NCI-H1436 treated with DMSO at 0.1 percent for 48 hours (cell line): ENCODE data around the gene PRPF40A.

Source experiments
- DNase-seq: peaks from one replicate; lab custom pipeline; 2025; lab: John Stamatoyannopoulos, UW

The PRPF40A gene

DNA sequence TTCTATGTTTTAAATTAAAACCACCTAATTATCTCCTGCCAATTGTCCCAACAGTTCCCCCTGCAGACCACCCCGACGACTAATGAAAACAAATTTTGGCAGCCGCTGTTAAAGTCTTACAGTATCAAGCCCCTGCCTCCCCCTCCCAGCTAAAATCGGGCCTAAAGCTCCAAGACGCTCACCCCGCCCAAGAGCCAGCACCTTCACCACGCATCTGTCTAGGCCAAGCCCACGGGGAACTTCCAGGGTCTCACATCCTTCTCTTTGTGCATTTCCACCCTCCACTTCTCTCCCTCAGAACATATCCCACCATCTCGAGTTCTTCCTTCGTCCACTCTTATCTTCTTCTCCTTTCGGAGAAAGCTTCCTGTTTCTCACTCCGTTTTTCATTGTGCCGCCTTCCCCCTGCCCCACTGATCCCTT lies 445 bp downstream of the PRPF40A start:
- DNase-seq, result no peak

DNA sequence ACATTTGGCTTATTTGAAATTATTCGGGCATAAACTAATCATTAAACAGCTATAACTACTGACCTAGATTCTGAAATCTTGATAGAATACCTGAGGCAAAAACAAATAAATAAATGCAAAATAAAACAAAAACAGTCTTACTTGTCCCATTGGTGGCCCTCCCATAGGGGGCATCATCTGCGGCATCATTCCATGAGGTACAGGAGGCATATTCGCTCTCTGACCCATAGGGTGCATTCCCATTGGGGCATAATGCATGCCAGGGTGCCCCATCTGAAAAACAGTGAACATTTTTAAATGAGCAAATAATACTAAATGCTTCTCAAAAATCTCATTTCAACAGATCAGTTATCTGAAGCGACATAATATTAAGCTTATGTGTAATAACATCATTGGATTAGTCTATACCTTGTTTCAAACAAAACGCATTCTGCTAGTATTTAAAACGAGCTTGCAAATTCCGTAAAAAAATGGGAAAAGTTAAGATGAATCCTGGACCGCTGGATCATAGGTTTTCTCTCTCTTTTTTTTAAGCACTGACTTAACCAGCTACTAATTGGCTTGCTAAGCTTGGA lies 1.3 kb downstream of the PRPF40A start:
- DNase-seq, result no peak

DNA sequence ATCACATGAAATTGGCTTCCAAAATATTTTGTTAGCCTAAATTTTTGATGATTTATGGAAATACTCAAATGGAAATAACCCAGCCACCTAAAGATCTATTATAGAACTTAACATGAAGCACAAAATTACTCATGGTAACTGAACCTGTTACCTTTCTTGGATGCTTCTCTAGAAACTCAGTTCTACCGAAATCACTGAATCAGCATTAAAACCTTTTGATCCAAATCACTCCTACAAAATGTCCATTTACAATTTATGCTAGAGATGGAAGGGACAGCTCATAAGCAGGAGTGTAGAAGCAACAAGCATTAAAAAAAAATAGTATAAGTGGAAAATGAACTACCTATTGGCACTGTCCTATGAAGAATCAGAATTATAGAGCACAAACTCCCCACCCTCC lies 2.1 kb downstream of the PRPF40A start:
- no peak for DNase-seq

DNA sequence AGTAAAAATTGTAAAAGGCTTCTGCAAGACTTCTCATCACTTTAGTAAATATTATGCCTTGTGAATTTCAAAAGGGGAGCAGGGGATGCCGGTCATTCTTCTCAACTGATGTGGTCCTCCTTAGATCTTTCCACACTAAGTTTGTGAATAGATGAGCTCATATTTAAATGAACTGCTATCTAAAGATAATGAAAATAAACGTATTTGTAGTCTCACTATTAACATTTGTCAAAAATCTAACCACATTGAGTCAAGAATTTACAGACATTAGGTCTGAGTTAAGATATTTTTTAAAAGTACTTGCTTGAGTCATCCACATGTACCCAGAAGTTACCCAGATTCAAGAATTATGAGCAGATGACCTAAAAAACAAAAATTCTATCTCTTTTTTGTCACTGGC lies 6.5 kb downstream of the PRPF40A start:
- DNase-seq, result no peak

DNA sequence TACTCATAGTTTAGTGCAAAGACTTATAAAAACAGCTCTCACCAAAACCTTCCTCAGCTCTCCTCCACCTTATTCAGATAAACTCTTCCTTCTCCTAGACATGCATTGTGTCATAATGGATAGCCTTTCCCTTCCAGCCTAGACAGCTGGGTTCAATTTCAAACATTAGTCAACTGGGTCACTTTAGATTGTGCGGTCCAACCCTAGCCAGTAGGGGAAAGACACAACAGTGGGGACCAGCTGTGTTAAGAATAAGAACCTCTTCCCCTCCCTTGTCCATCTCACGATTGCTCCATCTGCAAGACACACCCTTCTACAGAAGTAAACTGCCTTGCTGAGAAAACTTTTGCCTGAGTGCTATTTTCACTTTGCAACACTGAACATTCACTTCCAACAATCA lies 8.5 kb downstream of the PRPF40A start:
- DNase-seq, result no peak

DNA sequence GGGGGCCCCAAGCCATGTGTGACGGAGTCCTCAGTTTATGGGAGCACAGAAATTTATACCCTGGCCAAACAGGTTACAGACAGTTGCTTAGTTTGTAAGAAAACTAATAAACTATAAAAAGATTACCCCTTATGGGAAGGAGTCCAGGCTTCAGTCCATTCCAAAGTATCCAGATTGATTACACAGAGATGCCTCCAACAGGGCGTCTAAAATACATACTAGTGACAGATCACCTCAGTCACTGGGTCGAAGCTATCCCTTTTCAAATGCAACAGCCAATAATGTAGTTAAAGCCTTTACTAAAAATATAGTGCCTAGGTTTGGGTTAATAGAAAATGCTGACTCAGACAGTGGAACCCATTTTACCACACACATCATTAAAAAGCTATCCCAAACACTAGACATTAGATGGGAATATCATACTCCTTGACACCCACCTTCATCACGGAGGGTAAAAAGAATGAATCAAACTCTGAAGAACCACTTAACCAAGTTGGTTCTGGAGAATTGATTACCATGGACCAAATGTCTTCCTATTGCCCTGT lies 10.7 kb downstream of the PRPF40A start:
- no peak for DNase-seq

DNA sequence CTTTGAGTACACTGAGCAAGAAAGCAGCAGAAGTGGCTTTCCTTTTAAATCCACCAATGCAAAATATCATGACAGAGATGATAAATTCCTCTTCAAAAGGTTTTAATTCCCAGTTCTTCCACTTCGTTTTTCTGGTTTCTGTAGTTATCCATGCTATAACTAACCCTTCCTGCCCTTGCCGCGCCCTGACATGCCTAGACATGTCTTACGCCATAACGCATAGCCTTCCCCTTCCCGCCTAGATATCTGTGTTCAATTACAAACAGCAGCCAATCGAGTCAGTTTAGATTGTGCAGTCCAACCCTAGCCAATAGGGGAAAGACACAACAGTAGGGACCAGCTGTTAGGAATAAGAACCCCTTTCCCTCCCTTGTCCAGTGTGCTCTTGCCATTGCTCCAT lies 16.1 kb downstream of the PRPF40A start:
- no peak for DNase-seq

DNA sequence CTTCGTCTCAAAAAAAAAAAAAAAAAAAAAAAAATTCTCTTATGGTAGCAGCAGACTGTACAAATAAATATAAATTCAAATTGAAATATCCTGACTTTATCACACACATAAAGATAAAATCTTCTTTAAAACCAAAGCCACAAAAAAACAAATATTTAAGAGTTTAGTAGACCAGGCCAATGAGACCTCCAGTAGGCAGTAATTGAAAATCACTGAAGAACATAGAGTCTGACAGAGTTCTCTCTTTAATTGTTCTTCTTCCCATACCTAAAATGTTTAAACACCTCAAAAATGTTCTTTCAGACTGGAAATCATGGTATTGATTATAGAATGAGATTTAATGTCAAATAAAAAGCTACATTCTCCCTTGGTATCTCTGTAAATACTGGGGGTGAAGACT lies 20.8 kb downstream of the PRPF40A start:
- no peak for DNase-seq

DNA sequence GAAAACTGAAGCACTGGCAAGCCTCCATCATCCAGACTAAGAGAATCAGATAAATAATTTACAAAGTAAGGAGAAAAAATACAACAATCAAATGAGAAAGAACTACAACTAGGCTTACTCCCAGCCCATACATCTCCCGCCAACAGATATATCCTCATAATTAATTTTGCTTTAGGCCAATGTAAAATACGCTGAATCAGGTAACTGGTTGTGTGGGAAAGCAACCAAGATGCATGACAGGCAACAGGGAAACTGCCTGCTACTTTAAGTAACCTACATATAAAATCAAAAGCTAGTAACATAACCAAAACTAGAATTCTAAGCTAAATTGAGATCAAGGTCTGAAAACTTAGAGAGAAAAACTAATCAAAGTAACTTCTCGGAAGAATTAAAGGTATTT lies 21.5 kb downstream of the PRPF40A start:
- DNase-seq, result no peak

DNA sequence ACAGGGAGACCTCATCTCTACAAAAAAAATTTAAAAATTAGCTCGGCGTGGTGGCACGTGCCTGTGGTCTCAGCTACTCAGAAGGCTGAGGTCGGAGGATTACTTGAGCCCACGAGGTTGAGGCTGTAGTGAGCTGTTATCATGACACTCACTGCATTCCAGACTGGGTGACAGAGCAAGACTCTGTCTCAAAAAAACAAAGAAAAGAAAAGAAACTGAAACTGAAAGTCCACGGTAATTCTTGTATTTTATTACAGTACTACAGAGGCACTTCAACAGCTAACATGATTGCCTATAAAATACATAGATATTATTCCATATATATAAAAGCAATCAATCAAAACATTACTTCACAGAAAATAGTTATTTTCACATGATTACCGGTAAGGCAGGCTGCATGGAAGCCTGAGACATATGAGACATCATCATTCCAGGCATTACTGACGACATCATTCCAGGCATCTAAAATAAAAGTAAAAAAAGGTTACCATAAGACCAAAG lies 23.1 kb downstream of the PRPF40A start:
- no peak for DNase-seq

DNA sequence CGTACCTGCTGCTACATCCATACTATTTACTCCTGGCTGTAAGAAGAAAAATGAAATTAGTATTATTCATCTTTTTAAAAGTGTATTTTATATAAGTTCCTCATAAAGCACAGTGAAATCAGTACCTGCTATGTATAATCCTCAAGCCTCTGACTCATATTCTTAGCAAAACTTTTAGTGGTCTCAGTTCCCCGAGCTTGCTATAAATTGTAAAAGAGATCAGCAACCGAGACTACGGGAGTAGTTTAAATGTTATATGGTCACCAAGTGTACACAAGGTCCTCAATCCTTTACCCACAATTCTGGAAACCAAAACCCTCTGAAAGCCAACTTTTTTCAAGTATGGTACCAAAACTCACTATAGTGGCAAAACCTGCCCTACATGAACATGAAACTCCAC lies 24.2 kb downstream of the PRPF40A start:
- DNase-seq, result no peak

DNA sequence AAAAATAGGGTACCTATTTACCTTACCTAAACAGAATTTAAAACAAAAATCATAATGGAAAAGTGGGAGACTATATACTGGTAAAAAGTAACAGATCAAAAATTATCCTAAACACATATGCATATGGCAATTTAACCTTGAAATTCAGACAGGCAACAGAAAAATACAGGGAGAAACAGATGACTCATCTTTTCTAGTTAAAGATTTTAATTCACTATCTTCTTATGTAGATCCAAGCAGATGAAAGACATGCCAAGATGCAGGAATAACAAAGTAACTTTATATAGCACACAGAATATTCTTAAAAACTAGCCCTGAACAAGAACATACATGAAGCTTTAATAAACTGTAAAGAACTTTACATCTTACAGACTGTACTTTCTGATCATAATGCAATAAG lies 30.9 kb downstream of the PRPF40A start:
- no peak for DNase-seq

DNA sequence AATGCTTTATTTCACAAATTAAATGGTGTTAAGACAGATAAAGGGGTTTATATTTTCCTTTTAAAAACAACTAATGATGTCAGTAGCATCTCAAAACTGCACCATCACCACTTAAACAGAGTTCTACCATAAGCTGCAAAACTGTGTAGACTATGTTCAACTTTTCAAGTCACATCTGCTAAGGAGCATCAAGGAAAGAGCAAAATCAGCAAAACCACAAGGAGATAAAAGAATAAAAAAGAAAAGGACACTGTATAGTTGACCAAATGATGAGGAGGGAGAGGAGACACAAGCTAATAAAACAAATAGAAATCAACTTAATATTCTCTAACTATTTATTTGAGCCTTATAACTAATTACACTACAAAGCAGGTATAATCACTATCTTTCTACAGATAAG lies 33.9 kb downstream of the PRPF40A start:
- no peak for DNase-seq

DNA sequence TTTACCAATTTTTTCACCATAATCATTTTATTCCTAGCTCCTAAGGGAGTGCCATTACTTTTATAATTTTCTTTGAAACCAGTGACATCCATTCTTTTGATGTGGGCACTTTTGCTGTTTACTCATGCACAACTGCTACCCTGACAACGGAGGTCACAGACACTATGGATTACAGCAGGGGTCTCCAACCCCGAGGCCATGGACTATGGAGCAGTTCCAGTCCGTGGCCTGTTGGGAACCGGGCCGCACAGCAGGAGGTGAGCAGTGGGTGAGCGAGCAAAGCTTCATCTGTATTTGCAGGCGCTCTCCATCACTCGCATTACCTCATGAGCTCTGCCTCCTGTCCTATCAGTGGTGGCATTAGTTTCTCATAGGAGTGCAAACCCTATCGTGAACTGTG lies 34.6 kb downstream of the PRPF40A start:
- DNase-seq, result no peak

DNA sequence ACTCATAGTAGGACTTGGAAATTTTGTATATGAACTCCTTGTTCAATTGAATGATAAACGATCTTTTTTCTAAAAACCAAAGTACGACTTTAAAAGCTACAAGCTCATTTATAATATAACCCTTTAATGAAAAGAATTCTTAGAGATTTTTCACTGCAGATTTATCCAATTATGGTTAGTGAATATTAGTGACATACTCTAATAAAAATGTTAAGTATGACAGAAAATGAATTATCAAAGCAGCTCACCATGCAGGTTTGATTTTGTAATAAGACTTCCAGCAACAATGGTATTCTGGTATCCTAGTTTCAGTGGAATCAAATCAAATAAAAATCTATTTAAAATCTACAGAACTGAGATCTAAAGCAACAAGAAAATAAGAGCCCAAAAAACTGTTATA lies 38.5 kb downstream of the PRPF40A start:
- no peak for DNase-seq

DNA sequence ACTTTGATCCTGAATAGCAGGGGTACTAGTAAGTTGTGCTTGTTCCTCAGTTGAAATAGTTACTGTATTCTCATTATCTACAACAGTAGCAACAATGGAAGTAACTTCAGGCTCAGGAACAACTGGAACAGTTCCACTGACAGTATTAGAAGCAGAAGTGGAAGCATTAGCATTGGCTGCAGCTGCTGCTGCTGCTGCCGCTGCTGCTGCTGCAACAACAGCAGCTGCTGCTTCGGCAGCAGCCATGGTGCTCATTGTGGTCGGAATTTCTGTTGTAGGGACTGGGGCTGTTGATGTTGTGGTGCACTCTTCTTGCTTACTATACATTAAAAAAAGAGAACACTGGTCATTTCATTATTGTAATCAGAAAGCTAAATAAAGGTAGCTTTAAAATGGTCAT lies 40.8 kb downstream of the PRPF40A start:
- no peak for DNase-seq

DNA sequence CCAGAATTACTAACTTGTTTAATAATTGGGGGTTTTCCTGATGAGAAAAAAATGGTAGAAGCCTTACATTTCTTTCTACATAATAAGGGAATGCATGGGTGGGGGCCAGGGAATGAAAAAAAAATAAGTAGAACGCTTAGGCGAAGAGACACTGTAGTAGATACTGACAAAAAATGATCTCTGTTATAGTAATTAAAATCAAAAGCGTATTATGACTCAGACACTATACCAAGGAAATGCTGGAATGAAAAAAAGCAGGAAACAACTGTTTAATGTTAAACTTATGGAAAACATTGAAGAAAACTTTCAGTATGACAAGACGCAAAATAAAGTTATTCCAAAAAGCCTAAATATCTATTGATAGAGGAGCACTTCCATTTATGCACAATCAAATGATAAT lies 42.9 kb downstream of the PRPF40A start:
- no peak for DNase-seq

DNA sequence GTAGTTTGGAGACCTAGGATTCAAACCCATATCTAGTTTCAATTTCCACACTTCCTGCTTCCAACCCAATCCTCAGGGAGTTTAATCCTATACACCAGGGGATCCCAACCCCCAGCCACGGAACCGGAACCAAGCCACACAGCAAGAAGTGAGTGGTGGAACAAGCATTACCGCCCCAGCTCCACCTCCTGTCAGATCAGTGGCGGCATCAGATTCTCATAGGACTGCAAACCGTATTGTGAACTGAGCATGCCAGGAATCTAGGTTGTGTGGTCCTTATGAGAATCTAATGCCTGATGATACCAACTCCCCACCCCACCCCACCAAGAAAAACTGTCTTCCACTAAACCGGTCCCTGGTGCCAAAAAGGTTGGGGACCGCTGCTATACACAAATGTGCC lies 52.5 kb downstream of the PRPF40A start:
- no peak for DNase-seq

DNA sequence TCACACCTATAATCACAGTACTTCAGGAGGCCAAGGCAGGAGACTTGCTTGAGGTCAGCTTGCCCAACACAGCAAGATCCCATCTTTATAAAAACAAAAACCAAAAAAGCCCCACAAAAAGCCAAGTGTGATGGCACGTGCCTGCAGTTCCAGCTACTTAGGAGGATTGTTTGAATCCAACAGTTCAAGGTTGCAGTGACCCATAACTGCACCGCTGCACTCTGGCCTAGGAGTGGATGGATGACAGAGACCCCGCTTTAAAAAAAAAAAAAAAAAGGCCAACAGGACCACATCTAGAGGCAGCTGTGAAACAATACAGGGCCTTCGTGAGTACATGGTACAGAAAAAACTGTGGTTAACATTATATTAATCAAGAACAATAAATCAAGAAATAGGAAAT lies 56.2 kb downstream of the PRPF40A start:
- no peak for DNase-seq

DNA sequence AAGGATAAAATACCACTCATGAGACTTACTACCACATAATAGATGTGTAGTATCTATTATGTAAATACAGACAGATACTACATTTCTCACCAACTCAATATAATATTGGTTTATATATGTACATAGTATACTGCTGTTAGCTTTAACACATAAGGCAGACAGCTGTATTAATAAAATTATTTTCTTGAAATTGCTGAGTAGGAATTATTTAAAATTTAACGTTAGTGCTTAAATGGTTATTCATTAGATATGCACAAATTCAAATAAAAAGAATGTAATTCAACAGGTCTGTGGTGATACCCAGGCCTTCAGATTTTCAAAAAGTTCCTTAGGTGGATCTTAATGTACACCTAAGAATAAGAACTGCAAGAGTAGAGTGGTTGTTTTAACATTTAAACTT lies 59.0 kb downstream of the PRPF40A start:
- no peak for DNase-seq

DNA sequence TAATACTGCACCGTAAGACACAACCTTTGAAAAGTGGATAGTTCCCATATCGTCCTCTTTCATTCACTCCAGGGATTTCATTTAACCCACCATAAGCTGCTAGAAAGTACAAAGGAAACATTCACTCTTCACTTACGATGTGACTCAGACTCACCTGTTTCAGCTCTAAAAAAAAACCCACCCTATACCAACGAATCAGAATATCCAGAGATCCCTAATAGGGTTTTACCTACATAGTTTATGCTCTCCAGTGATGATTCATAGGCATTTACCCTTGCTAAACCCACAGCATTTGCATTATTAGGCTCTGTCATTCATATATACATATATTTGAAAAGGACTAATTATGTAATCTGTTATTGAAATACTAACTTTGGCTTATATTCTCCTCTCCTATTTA lies 60.2 kb downstream of the PRPF40A start:
- DNase-seq, result no peak

DNA sequence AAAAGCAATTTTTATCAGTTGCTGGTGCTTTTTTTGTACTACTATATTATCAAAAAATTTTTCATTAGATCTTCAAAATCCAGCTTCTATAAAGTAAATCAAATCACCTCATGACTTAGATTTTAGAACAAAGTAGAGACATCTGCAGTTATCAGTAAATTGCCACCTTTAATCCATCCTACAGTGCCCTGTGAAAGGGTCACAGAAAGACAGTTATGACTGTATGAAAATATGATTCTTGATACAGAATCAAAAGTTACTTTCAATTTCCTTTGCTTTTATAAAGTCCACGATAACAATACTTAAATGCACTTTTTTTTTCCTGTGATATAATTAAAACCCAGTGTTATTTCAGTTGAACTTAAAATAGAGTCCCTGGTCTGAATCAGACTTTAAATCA lies 61.4 kb downstream of the PRPF40A start:
- no peak for DNase-seq

DNA sequence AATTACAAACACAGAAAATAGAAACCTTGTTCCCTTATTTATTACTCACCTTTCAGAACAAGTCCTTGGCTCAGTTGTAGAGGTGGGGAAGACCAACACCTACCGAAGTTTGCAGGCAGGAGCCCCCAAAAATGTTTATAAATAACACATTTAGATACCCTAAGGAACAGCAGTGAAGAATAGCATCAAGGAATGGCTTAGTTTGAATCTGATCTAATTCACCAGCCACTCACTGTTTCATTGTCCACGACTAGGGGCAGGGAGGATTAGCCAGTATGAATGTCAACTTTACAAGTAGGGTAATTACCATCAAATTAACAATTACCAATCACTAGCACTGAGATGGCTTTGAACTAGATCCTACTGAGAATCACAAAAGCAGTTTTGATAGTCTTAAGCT lies 65.4 kb downstream of the PRPF40A start:
- no peak for DNase-seq

DNA sequence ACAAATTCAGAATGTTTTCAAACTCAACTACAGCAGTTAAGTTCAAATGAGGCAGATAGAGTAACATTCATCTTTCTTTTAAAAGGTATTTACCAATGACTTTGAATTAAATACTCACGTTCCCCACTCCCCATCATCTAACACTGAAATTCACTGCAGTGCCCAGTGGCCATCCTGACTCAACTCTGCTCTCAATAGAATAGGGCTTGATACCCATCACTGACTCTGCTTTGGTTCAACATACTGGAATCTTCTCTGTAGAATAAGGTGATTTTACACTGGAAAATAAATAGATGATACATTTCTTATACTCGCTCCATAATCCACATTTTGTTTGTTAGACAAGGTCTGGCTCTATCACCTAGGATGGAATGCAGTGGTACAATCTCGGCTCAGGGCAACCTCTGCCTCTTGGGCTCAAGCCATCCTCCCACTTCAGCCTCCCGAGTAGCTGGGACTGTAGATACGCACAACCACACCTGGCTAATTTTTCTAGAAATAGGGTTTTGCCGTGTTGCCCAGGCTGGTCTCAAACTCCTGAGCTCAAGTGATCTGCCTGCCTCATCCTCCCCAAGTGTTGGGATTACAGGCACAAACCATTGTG lies 66.4 kb downstream of the PRPF40A start:
- DNase-seq, result no peak
